AG09309 (cell line): ENCODE data around the gene ASB1.

ENCODE experiments used
- DNase-seq: peaks from one replicate; pipeline ENCODE4 v3.0.0-alpha.2; 2010; ENCODE audit warnings: low read depth
- H3K4me3 ChIP-seq: 2 replicates; pipeline ENCODE4 v1.5.1; 2011; ENCODE audit warnings: mild to moderate bottlenecking, low read depth, low read length, moderate library complexity; ENCODE audit not compliant: control insufficient read depth
- CTCF ChIP-seq: IDR thresholded peaks from 2 replicates; pipeline ENCODE4 v1.5.1; 2011; ENCODE audit warnings: mild to moderate bottlenecking, low read depth, low read length, inconsistent platforms; ENCODE audit not compliant: insufficient read depth, control insufficient read depth; ENCODE audit errors: missing control alignments

Gene ASB1

DNA sequence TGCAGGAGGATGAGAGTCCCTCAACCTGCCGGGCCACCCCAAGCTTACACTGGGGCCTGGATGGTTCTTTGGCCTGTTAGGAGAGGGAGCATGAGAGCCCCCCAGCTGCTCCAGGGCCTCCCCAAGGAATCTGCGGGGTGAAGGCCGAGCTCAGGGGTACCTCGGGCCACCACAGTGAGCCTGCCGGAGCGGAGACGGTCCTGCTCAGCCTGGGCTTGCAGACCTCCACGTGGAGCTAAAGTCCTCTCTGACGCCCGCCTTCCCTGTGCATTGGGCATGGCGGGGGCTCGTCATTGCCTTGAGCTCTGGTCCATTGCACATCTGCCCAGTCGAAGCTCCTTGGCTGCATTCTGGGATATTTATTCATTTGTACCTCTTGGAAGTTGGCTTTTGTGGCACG is 62.7 kb downstream of the ASB1 start:
- H3K4me3 ChIP-seq, result no peak overlapping the region
- no peak for TF ChIP-seq CTCF
- no peak for DNase-seq

GRCh38 chr2:238489896-238490295 is 63.2 kb downstream of the ASB1 start:
- no peak for TF ChIP-seq CTCF
- no peak for DNase-seq
- H3K4me3 ChIP-seq, result no peak overlapping the region

GRCh38 chr2:238492840-238493239 is 66.1 kb downstream of the ASB1 start:
- TF ChIP-seq CTCF, result no peak
- DNase-seq, result no peak
- H3K4me3 ChIP-seq, result no peak overlapping the region

DNA sequence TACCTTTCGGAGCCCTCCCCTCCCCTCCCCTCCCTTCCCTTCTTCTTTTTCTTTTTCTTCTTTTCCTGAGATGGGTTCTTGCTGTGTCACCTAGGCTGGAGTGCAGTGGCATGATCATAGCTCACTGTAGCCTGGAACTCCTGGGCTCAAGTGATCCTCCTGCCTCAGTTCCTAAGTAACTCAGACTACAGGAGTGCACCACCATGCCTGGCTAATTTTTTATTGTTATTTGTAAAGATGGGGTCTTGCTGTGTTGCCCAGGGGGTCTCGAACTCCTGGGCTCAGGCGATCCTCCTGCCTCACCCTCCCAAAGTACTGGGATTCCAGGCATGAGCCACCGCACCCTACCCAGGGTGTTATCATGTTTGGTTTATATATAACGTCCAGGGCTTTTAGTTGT is 66.7 kb downstream of the ASB1 start:
- no peak overlapping the region for H3K4me3 ChIP-seq
- TF ChIP-seq CTCF, result no peak
- DNase-seq, result no peak

GRCh38 chr2:238493880-238494572 is 67.3 kb downstream of the ASB1 start:
- H3K4me3 ChIP-seq, result no peak overlapping the region
- DNase-seq, result no peak
- TF ChIP-seq CTCF, result no peak

DNA sequence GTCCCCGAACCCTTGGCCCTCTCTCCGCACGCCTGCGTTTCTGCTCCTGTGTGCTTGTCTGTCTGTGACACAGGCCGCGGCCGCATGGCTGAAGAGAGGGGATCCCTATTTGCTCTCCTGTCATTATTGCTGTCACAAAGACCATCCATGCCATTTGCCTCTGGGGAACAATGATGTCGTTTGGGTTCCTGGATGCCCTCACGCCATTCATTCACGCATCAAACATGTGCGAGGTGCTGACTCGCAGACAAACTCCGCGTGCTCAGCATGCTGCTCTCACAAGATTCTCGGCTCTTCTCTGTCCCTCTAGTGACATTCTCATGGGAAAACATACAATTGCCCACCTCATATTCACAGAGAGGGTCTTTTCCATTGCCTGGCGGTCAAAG is 67.8 kb downstream of the ASB1 start:
- TF ChIP-seq CTCF, result no peak
- H3K4me3 ChIP-seq, result no peak overlapping the region
- DNase-seq, result no peak
